CD4-positive, alpha-beta T cell (primary cell): ENCODE results near the gene PCGF3. TPM values are rescaled to one million over a fixed set of nuclear protein-coding genes. Genes with fewer than 3 reads are reported as not detected.
A peak's percentile ranks its signal among the peaks of the same experiment; 100 is the strongest.

ENCODE experiments used
- ATAC-seq: fragments of 200-7000 bp; cut with Tn5 transposase; one replicate; pipeline ENCODE4 v1.10.0; 2022; ENCODE audit warnings: mild to moderate bottlenecking; ENCODE audit not compliant: poor library complexity
- CTCF ChIA-PET: fragments of 350-600 bp; sonication (Branson Sonifier 250); formaldehyde crosslinking; loops from one replicate; lab custom pipeline; 2021; ENCODE audit warnings: antibody characterized with exemption, inconsistent platforms; lab: Charles Lee
- POLR2A ChIA-PET: fragments of 350-600 bp; sonication (Branson Sonifier 250); formaldehyde crosslinking; loops from one replicate; lab custom pipeline; 2021; ENCODE audit warnings: antibody characterized with exemption, inconsistent platforms; lab: Charles Lee
- DNase-seq, 14 experiments: peaks; one replicate each; pipeline ENCODE4 v3.0.0-alpha.2; 2013 to 2020; ENCODE audit warnings: mixed read lengths in 2 of 14
- H3K27ac ChIP-seq, 2 donors: one replicate each; pipeline versions ENCODE4 v1.5.1 to v1.7.0; 2013; ENCODE audit warnings: low read length in 2 of 2, low read depth in 1 of 2, mild to moderate bottlenecking in 1 of 2
- H3K27me3 ChIP-seq, 2 experiments: 1 replicate in 1 of 2; 2 replicates in 1 of 2; pipeline versions ENCODE4 v1.6.1 to v1.7.0; 2013; ENCODE audit warnings: low read length in 2 of 2, control low read depth in 1 of 2, mild to moderate bottlenecking in 1 of 2, moderate library complexity in 1 of 2; ENCODE audit not compliant: insufficient read depth in 2 of 2, control insufficient read depth in 1 of 2
- H3K36me3 ChIP-seq: one replicate; pipeline ENCODE4 v1.6.1; 2013; ENCODE audit warnings: low read length, control low read depth; ENCODE audit not compliant: insufficient read depth
- H3K4me1 ChIP-seq: one replicate; pipeline ENCODE4 v1.6.1; 2013; ENCODE audit warnings: low read length, control low read depth; ENCODE audit not compliant: insufficient read depth
- H3K4me3 ChIP-seq: one replicate; pipeline ENCODE4 v1.5.1; 2013; ENCODE audit warnings: mild to moderate bottlenecking, low read length, moderate library complexity
- H3K9me3 ChIP-seq, 2 experiments: 1 replicate in 1 of 2; 2 replicates in 1 of 2; pipeline versions ENCODE4 v1.6.1 to v1.7.0; 2013; ENCODE audit warnings: low read length in 2 of 2, mild to moderate bottlenecking in 2 of 2, control low read depth in 1 of 2, moderate library complexity in 1 of 2; ENCODE audit not compliant: control insufficient read depth in 1 of 2, insufficient read depth in 1 of 2
- H3K27ac Mint-ChIP-seq: one replicate; pipeline ENCODE4 v1.8.0; 2020; ENCODE audit warnings: mixed read lengths
- H3K27me3 Mint-ChIP-seq: one replicate; pipeline ENCODE4 v1.8.0; 2021; ENCODE audit warnings: mixed read lengths
- H3K36me3 Mint-ChIP-seq: one replicate; pipeline ENCODE4 v1.8.0; 2021; ENCODE audit warnings: low read depth, mixed read lengths
- H3K4me1 Mint-ChIP-seq: one replicate; pipeline ENCODE4 v1.8.0; 2021; ENCODE audit warnings: low read depth, mixed read lengths
- H3K4me3 Mint-ChIP-seq: one replicate; pipeline ENCODE4 v1.8.0; 2020; ENCODE audit warnings: mild to moderate bottlenecking, mixed read lengths
- H3K9me3 Mint-ChIP-seq: one replicate; pipeline ENCODE4 v1.8.0; 2020; ENCODE audit warnings: mixed read lengths
- CTCF ChIP-seq: fragments of 200-600 bp; IDR thresholded peaks from one replicate; pipeline ENCODE4 v1.8.0; 2022; ENCODE audit warnings: antibody characterized with exemption, mild to moderate bottlenecking
- intact Hi-C, 2 experiments: fragments of 100-400 bp; cut with DNase I in 1 of 2; cut with micrococcal nuclease in 1 of 2; formaldehyde crosslinking; loops; one replicate each; pipeline versions ENCODE4 v1.15.1 to v1.9.0; 2023 to 2025; cut with DNase I, micrococcal nuclease
- total RNA-seq, 174 experiments: library from RNA in 2 of 174; stranded (reverse) in 2 of 174; gene quantifications; one replicate each; pipeline ENCODE4 v1.2.3 and lab custom pipeline; 2021 to 2026

The PCGF3 gene
- total RNA-seq, 2 experiments from 2014 or later = 45.1 to 48.6 TPM

- intact Hi-C loops = no loop called here
- DNase-seq = peak in 1 of 14 experiments; percentile 1
- Mint-ChIP-seq H3K4me1 (no peaks in the 10 kb centered on the region), H3K27me3 (no peaks in the 10 kb centered on the region), H3K4me3 (no peak overlapping the region), H3K36me3 (peaks cover 5% of the 10 kb centered on the region), H3K9me3 (no peaks in the 10 kb centered on the region), H3K27ac (no peak overlapping the region)
- Histone ChIP-seq H3K4me3 (no peak overlapping the region), H3K27ac (no peak overlapping the region), H3K4me1 (peaks cover 4% of the 10 kb centered on the region), H3K27me3 (no peaks in the 10 kb centered on the region), H3K9me3 (no peaks in the 10 kb centered on the region), H3K36me3 (no peaks in the 10 kb centered on the region)
- TF ChIP-seq CTCF = no peak
- CTCF ChIA-PET = no interaction called here
- POLR2A ChIA-PET = no interaction called here
- no peak for ATAC-seq
Measured at GRCh38 chr4:657834-658667, 47.6 kb upstream of the PCGF3 start.

GRCh38 chr4:658681-659667 lies 46.7 kb upstream of the PCGF3 start:
- CTCF ChIA-PET = no interaction called here
- POLR2A ChIA-PET = no interaction called here
- H3K36me3 Mint-ChIP-seq = peaks cover 5% of the 10 kb centered on the region
- peak overlapping the region; percentile 34 for H3K4me3 Mint-ChIP-seq
- no peak overlapping the region for H3K27ac Mint-ChIP-seq
- peaks cover under 1% of the 10 kb centered on the region for H3K4me1 Mint-ChIP-seq
- Histone ChIP-seq H3K4me3 (no peak overlapping the region), H3K27me3 (no peaks in the 10 kb centered on the region), H3K36me3 (no peaks in the 10 kb centered on the region), H3K4me1 (peaks cover 9% of the 10 kb centered on the region), H3K9me3 (no peaks in the 10 kb centered on the region), H3K27ac (no peak overlapping the region)
- ATAC-seq (no peak), DNase-seq (no peak)
- no peaks in the 10 kb centered on the region for H3K27me3 Mint-ChIP-seq
- no peaks in the 10 kb centered on the region for H3K9me3 Mint-ChIP-seq
- intact Hi-C loops = no loop called here
- TF ChIP-seq CTCF = no peak

- TF ChIP-seq CTCF = no peak
- Mint-ChIP-seq H3K27ac (no peak overlapping the region), H3K27me3 (no peaks in the 10 kb centered on the region), H3K4me1 (peaks cover 9% of the 10 kb centered on the region), H3K4me3 (peak overlapping the region; percentile 50), H3K36me3 (peaks cover 5% of the 10 kb centered on the region), H3K9me3 (no peaks in the 10 kb centered on the region)
- Histone ChIP-seq H3K9me3 (no peaks in the 10 kb centered on the region), H3K4me1 (peaks cover 18% of the 10 kb centered on the region), H3K27ac (no peak overlapping the region), H3K36me3 (no peaks in the 10 kb centered on the region), H3K27me3 (no peaks in the 10 kb centered on the region), H3K4me3 (no peak overlapping the region)
- intact Hi-C loops = loop anchor here (5.0 kb wide), 3 partner anchors 122 to 323 kb away; partner anchors contain the start of genes PIGG (in 1 of the 2), ZNF141 (in 1 of the 2) and ZNF721 (in 1 of the 2)
- ChIA-PET CTCF (no interaction called here), POLR2A (no interaction called here)
- DNase-seq (peak in 1 of 14 experiments; percentile 2), ATAC-seq (no peak)
Measured at GRCh38 chr4:659851-660250, 45.8 kb upstream of the PCGF3 start.
